Adrenal gland (tissue), 12 donors: ENCODE data around the gene BICDL1. TPM values are rescaled to one million over a fixed set of nuclear protein-coding genes. Genes with fewer than 3 reads are reported as not detected.

ENCODE experiments used
- DNase-seq, 7 donors: peaks; one replicate each; pipeline ENCODE4 v3.0.0-alpha.2; 2019 to 2020
- H3K27ac ChIP-seq, 5 donors: fragments of 200-600 bp; sonication (generic) in 4 of 5; 1 replicate in 3 of 5; 2 replicates in 2 of 5; pipeline versions ENCODE4 v1.5.1 to v1.8.0; 2016 to 2020; ENCODE audit warnings: mild to moderate bottlenecking in 1 of 5
- H3K27me3 ChIP-seq: fragments of 200-600 bp; 2 replicates; pipeline ENCODE4 v1.8.0; 2021
- H3K36me3 ChIP-seq, 2 donors: fragments of 200-600 bp; replicated peaks in 1 of 2; 1 replicate in 1 of 2; 2 replicates in 1 of 2; pipeline versions ENCODE4 v1.5.1 to v1.8.0; 2018 to 2022
- H3K4me1 ChIP-seq, 2 donors: fragments of 200-600 bp; replicated peaks in 1 of 2; 1 replicate in 1 of 2; 2 replicates in 1 of 2; pipeline versions ENCODE4 v1.5.1 to v1.8.0; 2018 to 2021
- H3K4me3 ChIP-seq, 4 donors: fragments of 200-600 bp; sonication (generic) in 3 of 4; one replicate each; pipeline ENCODE4 v1.5.1; 2016 to 2018
- H3K9me3 ChIP-seq, 3 donors: fragments of 200-600 bp; sonication (generic) in 1 of 3; replicated peaks in 1 of 3; 1 replicate in 2 of 3; 2 replicates in 1 of 3; pipeline versions ENCODE4 v1.5.1 to v1.8.0; 2016 to 2021
- CTCF ChIP-seq, 6 experiments: fragments of 450-650 bp in 4 of 6; fragments of 200-600 bp in 2 of 6; sonication (generic) in 1 of 6; IDR thresholded peaks; 1 replicate in 5 of 6; 2 replicates in 1 of 6; pipeline versions ENCODE4 v1.5.1 to v1.8.0; 2016 to 2021; ENCODE audit warnings: antibody characterized with exemption in 6 of 6, mild to moderate bottlenecking in 2 of 6, moderate library complexity in 1 of 6
- POLR2A ChIP-seq, 2 donors: fragments of 450-650 bp; IDR thresholded peaks; one replicate each; pipeline ENCODE4 v1.6.1; 2017; ENCODE audit warnings: antibody characterized with exemption in 2 of 2, mild to moderate bottlenecking in 2 of 2, moderate library complexity in 1 of 2
- WGBS, 4 donors: extraction: QIAGEN DNeasy Blood & Tissue Kit in 2 of 4; methylation state at CpG; one replicate each; pipeline versions ENCODE4 v1.1.5 to v1.1.7; 2013 to 2017; 5-methylcytosine and 5-hydroxymethylcytosine counted together
- intact Hi-C, 2 donors: fragments of 100-400 bp; cut with DNase I; formaldehyde crosslinking; loops; one replicate each; pipeline versions ENCODE4 v1.14.1 to v1.15.0; 2022 to 2023
- polyA plus RNA-seq, 3 donors: library from polyadenylated mRNA; stranded (reverse); fragments of 200-250 nt in 2 of 3; fragments of 350-450 nt in 1 of 3; fragmentation: Illumina TruSeq in 1 of 3; extraction: RNeasy Lipid Tissue Mini Kit (QIAGEN cat#74804) in 1 of 3; gene quantifications; one replicate each; pipeline ENCODE4 v1.2.3, GENCODE V29; 2013 to 2014
- total RNA-seq, 9 donors: library from RNA; depleted of rRNA in 4 of 9; stranded (reverse); fragments of >200 nt in 4 of 9; fragments of 120-200 nt in 1 of 9; fragmentation: NEBNext Ultra II Directional in 1 of 9; extraction: Animal tissue kit (Norgen Biotek cat#: 25700) in 1 of 9; gene quantifications; one replicate each; pipeline versions ENCODE4 v1.1.0 to v1.2.4, GENCODE V29; 2013 to 2023
- donor health status: healthy with polysubstance abuse.
- donor health status: Bipolar disorder and iron deficiency.
- donor health status: DM: yes; HTN: yes; CAD: no.
- donor health status: DM: no; HTN: no; CAD: no.
- donor health status: DM: no; HTN: no; CAD: no.
- donor health status: DM: yes; HTN: yes; CAD: no.

BICDL1 gene
- total and polyA plus RNA-seq, 12 donors: 0.35 to 24.0 (median 2.7) TPM

GRCh38 chr12:120093592-120094355, 104.7 kb downstream of the BICDL1 start:
- 58 to 67% (median 65%) methylated on average over 9 to 17 of the region's 17 CpGs for WGBS, 4 donors
- Histone ChIP-seq H3K9me3 (no peaks in the 10 kb centered on the region), H3K4me1 (no peaks in the 10 kb centered on the region), H3K4me3 (no peak overlapping the region), H3K36me3 (peaks cover 0 to 39% of the 10 kb centered on the region in 2 donors), H3K27ac (no peak overlapping the region), H3K27me3 (no peaks in the 10 kb centered on the region)
- no peak for TF ChIP-seq CTCF (IDR thresholded peaks at IDR 0.05)
- no peak for TF ChIP-seq POLR2A (IDR thresholded peaks at IDR 0.05)
- intact Hi-C loops: no loop called here
- no peak for DNase-seq

- no peaks in the 10 kb centered on the region for H3K9me3 ChIP-seq
- TF ChIP-seq POLR2A (IDR thresholded peaks at IDR 0.05): no peak
- no peak for TF ChIP-seq CTCF (IDR thresholded peaks at IDR 0.05)
- H3K27me3 ChIP-seq: no peaks in the 10 kb centered on the region
- intact Hi-C loops: no loop called here
- 67 to 87% (median 82%) methylated on average over 3 to 9 of the region's 9 CpGs for WGBS, 4 donors
- H3K36me3 ChIP-seq: peaks cover 0 to 46% of the 10 kb centered on the region in 2 donors
- DNase-seq: no peak
- peak overlapping the region in 1 of 5 donors; percentile 8 for H3K27ac ChIP-seq
- no peak overlapping the region for H3K4me3 ChIP-seq
- no peaks in the 10 kb centered on the region for H3K4me1 ChIP-seq
Measured at GRCh38 chr12:120094485-120094884, 105.4 kb downstream of the BICDL1 start.

- TF ChIP-seq POLR2A (IDR thresholded peaks at IDR 0.05) (no peak), CTCF (IDR thresholded peaks at IDR 0.05) (no peak)
- no peaks in the 10 kb centered on the region for H3K9me3 ChIP-seq
- DNase-seq: no peak
- H3K4me1 ChIP-seq: peaks cover 2 to 4% of the 10 kb centered on the region in 2 donors
- intact Hi-C loops: no loop called here
- no peaks in the 10 kb centered on the region for H3K27me3 ChIP-seq
- no peak overlapping the region for H3K27ac ChIP-seq
- WGBS, 4 donors: 78 to 90% (median 87%) methylated on average over 8 to 13 of the region's 13 CpGs
- no peak overlapping the region for H3K4me3 ChIP-seq
- H3K36me3 ChIP-seq: peaks cover 0 to 46% of the 10 kb centered on the region in 2 donors
Measured at GRCh38 chr12:120095331-120095730, 106.3 kb downstream of the BICDL1 start.

DNA sequence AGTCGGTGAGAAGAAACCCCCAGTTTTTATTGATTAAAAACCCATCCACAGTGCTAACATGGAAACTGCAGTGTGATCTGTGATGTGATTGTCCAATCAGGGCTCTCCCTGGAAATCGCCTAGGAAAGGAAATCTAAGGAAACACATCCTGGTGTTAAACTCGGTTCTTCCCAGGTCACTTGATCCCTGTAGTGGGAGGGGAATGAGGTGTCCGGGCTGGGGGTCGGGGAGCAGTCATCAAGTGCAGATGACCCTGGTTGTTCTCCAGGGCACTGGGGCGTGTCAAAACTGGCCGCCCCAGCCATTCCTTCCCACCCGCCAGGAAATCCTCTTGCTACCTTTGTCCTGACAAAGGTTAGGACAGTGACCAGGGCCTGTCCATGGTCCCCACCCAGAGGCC, 106.7 kb downstream of the BICDL1 start:
- Histone ChIP-seq H3K27me3 (no peaks in the 10 kb centered on the region), H3K27ac (no peak overlapping the region), H3K4me1 (peaks cover 6 to 8% of the 10 kb centered on the region in 2 donors), H3K9me3 (no peaks in the 10 kb centered on the region), H3K4me3 (no peak overlapping the region), H3K36me3 (peaks cover 0 to 46% of the 10 kb centered on the region in 2 donors)
- WGBS, 4 donors: 72 to 90% (median 77%) methylated on average over 8 of the region's 8 CpGs
- no peak for TF ChIP-seq CTCF (IDR thresholded peaks at IDR 0.05)
- no peak for TF ChIP-seq POLR2A (IDR thresholded peaks at IDR 0.05)
- intact Hi-C loops: no loop called here
- DNase-seq: no peak
